HEK293 (cell line): ENCODE measurements around the gene ARL3.
A peak's percentile ranks its signal among the peaks of the same experiment; 100 is the strongest.

ENCODE experiments used
- CTCF ChIA-PET: fragments of 350-600 bp; formaldehyde crosslinking; extraction: SDS; loops from one replicate; lab custom pipeline; 2021; ENCODE audit warnings: antibody characterized with exemption; lab: Yijun Ruan, JAX
- POLR2A ChIA-PET: fragments of 300-600 bp; formaldehyde crosslinking; extraction: SDS; loops from one replicate; lab custom pipeline; 2020; ENCODE audit warnings: antibody characterized with exemption, inconsistent platforms; lab: Yijun Ruan, JAX
- H3K27ac ChIP-seq: fragments of 200-500 bp; sonication (Bioruptor generic); 2 replicates; pipeline ENCODE4 v1.5.1; 2014; ENCODE audit warnings: low read depth, low read length, control low read depth, inconsistent platforms; ENCODE audit errors: extremely low read depth
- H3K36me3 ChIP-seq, 2 experiments: fragments of 200-500 bp in 1 of 2; sonication (Bioruptor generic) in 1 of 2; 1 replicate in 1 of 2; 2 replicates in 1 of 2; pipeline ENCODE4 v1.5.1; 2014 to 2017; ENCODE audit warnings: inconsistent platforms in 2 of 2, low read length in 2 of 2; ENCODE audit not compliant: control insufficient read depth in 2 of 2, insufficient read depth in 1 of 2
- H3K4me1 ChIP-seq: fragments of 200-500 bp; sonication (Bioruptor generic); 2 replicates; pipeline ENCODE4 v1.5.1; 2014; ENCODE audit warnings: mild to moderate bottlenecking, low read length, inconsistent platforms; ENCODE audit not compliant: control insufficient read depth, insufficient read depth
- H3K4me3 ChIP-seq: 2 replicates; pipeline ENCODE4 v1.5.1; 2011; ENCODE audit warnings: low read depth, mild to moderate bottlenecking, control low read depth, low read length, moderate library complexity
- H3K9me3 ChIP-seq: fragments of 200-500 bp; sonication (Bioruptor generic); 2 replicates; pipeline ENCODE4 v1.5.1; 2014; ENCODE audit warnings: low read depth, low read length, inconsistent platforms; ENCODE audit not compliant: control insufficient read depth, insufficient read depth
- BCL11A ChIP-seq: fragments of 450-650 bp; formaldehyde crosslinking; IDR thresholded peaks from 2 replicates; pipeline ENCODE4 v1.5.1; 2016; ENCODE audit warnings: low read depth, missing biosample characterization, missing genetic modification characterization
- FEZF1 ChIP-seq: fragments of 450-650 bp; formaldehyde crosslinking; IDR thresholded peaks from 2 replicates; pipeline ENCODE4 v1.5.1; 2016; ENCODE audit warnings: missing biosample characterization, missing genetic modification characterization
- KLF10 ChIP-seq: fragments of 450-650 bp; IDR thresholded peaks from 2 replicates; pipeline ENCODE4 v1.5.1; 2018; ENCODE audit warnings: missing biosample characterization, mild to moderate bottlenecking, missing genetic modification characterization
- KLF7 ChIP-seq: fragments of 450-650 bp; formaldehyde crosslinking; IDR thresholded peaks from 2 replicates; pipeline ENCODE4 v1.5.1; 2016; ENCODE audit warnings: missing biosample characterization, missing genetic modification characterization, borderline replicate concordance
- PATZ1 ChIP-seq: fragments of 450-650 bp; formaldehyde crosslinking; IDR thresholded peaks from 2 replicates; pipeline ENCODE4 v1.5.1; 2016; ENCODE audit warnings: missing biosample characterization, missing genetic modification characterization
- PRDM1 ChIP-seq: fragments of 450-650 bp; formaldehyde crosslinking; IDR thresholded peaks from 2 replicates; pipeline ENCODE4; 2016; ENCODE audit warnings: missing biosample characterization, missing genetic modification characterization
- REPIN1 ChIP-seq: fragments of 450-650 bp; formaldehyde crosslinking; IDR thresholded peaks from 2 replicates; pipeline ENCODE4 v1.5.1; 2017; ENCODE audit warnings: missing biosample characterization, missing genetic modification characterization, low read depth
- REST ChIP-seq: fragments of 450-650 bp; formaldehyde crosslinking; IDR thresholded peaks from 2 replicates; pipeline ENCODE4 v1.5.1; 2016; ENCODE audit warnings: missing biosample characterization, missing genetic modification characterization
- SP2 ChIP-seq: fragments of 450-650 bp; formaldehyde crosslinking; IDR thresholded peaks from 2 replicates; pipeline ENCODE4 v1.5.1; 2016; ENCODE audit warnings: missing biosample characterization, missing genetic modification characterization
- ZBTB21 ChIP-seq: fragments of 450-650 bp; formaldehyde crosslinking; IDR thresholded peaks from 2 replicates; pipeline ENCODE4 v1.5.1; 2017; ENCODE audit warnings: missing biosample characterization, missing genetic modification characterization
- ZBTB7A ChIP-seq: fragments of 450-650 bp; formaldehyde crosslinking; IDR thresholded peaks from 2 replicates; pipeline ENCODE4 v1.5.1; 2016; ENCODE audit warnings: low read depth, missing biosample characterization, missing genetic modification characterization
- ZFP41 ChIP-seq: fragments of 450-650 bp; formaldehyde crosslinking; IDR thresholded peaks from 2 replicates; pipeline ENCODE4 v1.5.1; 2016; ENCODE audit warnings: missing biosample characterization, missing genetic modification characterization, borderline replicate concordance
- ZNF202 ChIP-seq: fragments of 450-650 bp; formaldehyde crosslinking; IDR thresholded peaks from 2 replicates; pipeline ENCODE4 v1.5.1; 2016; ENCODE audit warnings: missing biosample characterization, missing genetic modification characterization, borderline replicate concordance
- ZNF248 ChIP-seq: fragments of 450-650 bp; formaldehyde crosslinking; IDR thresholded peaks from 2 replicates; pipeline ENCODE4 v1.5.1; 2017; ENCODE audit warnings: missing biosample characterization, missing genetic modification characterization
- ZNF280D ChIP-seq: fragments of 450-650 bp; formaldehyde crosslinking; IDR thresholded peaks from 2 replicates; pipeline ENCODE4 v1.5.1; 2016; ENCODE audit warnings: missing biosample characterization, missing genetic modification characterization
- ZNF302 ChIP-seq: fragments of 450-650 bp; formaldehyde crosslinking; IDR thresholded peaks from 2 replicates; pipeline ENCODE4 v1.5.1; 2016; ENCODE audit warnings: missing biosample characterization, missing genetic modification characterization, low read depth
- ZNF350 ChIP-seq: fragments of 450-650 bp; formaldehyde crosslinking; IDR thresholded peaks from 2 replicates; pipeline ENCODE4 v1.5.0; 2017; ENCODE audit warnings: missing biosample characterization, mild to moderate bottlenecking, missing genetic modification characterization
- ZNF37A ChIP-seq: fragments of 450-650 bp; IDR thresholded peaks from 2 replicates; pipeline ENCODE4 v1.5.1; 2018; ENCODE audit warnings: missing biosample characterization, missing genetic modification characterization
- ZNF513 ChIP-seq: fragments of 450-650 bp; IDR thresholded peaks from 2 replicates; pipeline ENCODE4 v1.5.1; 2018; ENCODE audit warnings: missing biosample characterization, missing genetic modification characterization
- ZNF558 ChIP-seq: fragments of 450-650 bp; formaldehyde crosslinking; IDR thresholded peaks from 2 replicates; pipeline ENCODE4 v1.5.1; 2016; ENCODE audit warnings: missing biosample characterization, missing genetic modification characterization
- ZNF600 ChIP-seq: fragments of 450-650 bp; formaldehyde crosslinking; IDR thresholded peaks from 2 replicates; pipeline ENCODE4 v1.5.1; 2016; ENCODE audit warnings: missing biosample characterization, missing genetic modification characterization
- ZNF629 ChIP-seq: fragments of 450-650 bp; formaldehyde crosslinking; IDR thresholded peaks from 2 replicates; pipeline ENCODE4 v1.5.1; 2017; ENCODE audit warnings: missing biosample characterization, missing genetic modification characterization
- ZNF76 ChIP-seq: fragments of 450-650 bp; formaldehyde crosslinking; IDR thresholded peaks from 2 replicates; pipeline ENCODE4; 2016; ENCODE audit warnings: low read depth, missing biosample characterization, missing genetic modification characterization, borderline replicate concordance
- ZSCAN16 ChIP-seq: fragments of 450-650 bp; formaldehyde crosslinking; IDR thresholded peaks from 2 replicates; pipeline ENCODE4 v1.5.1; 2016; ENCODE audit warnings: missing biosample characterization, missing genetic modification characterization

The ARL3 gene

GRCh38 chr10:102679596-102679995, 34.6 kb downstream of the ARL3 start:
- H3K4me3 ChIP-seq: no peak overlapping the region
- H3K4me1 ChIP-seq: peaks cover 11% of the 10 kb centered on the region
- peaks cover 0 to 23% of the 10 kb centered on the region in 2 experiments; a peak in 2 of 3 replicates for H3K36me3 ChIP-seq
- POLR2A ChIA-PET: interaction anchor here (0.8 to 2.5 kb wide), 3 partner anchors 15 to 34 kb away, joined by 3 to 10 read pairs (median 4); partner anchors contain the start of genes ARL3 and SFXN2
- no peaks in the 10 kb centered on the region for H3K9me3 ChIP-seq
- TF ChIP-seq REPIN1 (tag by site-specific recombination) (no peak), ZNF76 (tag by site-specific recombination) (no peak), PRDM1 (no peak), ZFP41 (tag by site-specific recombination) (no peak), PATZ1 (tag by site-specific recombination) (no peak), ZNF600 (tag by site-specific recombination) (0 out of 2 replicates have a peak, but pooled peaks have one; percentile 35), ZNF37A (tag by site-specific recombination) (no peak), KLF7 (no peak)
- TF ChIP-seq, all 188 proteins: peak for 1
- CTCF ChIA-PET: interaction anchor here (0.7 to 7.2 kb wide), 12 partner anchors 11 to 565 kb away, joined by 3 to 57 read pairs (median 4); partner anchors contain the start of genes ARL3 and SFXN2
- no peak overlapping the region; the same call in 1 of the 2 replicates for H3K27ac ChIP-seq

GRCh38 chr10:102678842-102679289, 35.3 kb downstream of the ARL3 start:
- CTCF ChIA-PET: interaction anchor here (0.6 to 7.2 kb wide), 24 partner anchors 10 to 566 kb away, joined by 3 to 57 read pairs (median 4); partner anchors contain the start of genes ARL3 and SFXN2
- H3K36me3 ChIP-seq: peaks cover 0 to 21% of the 10 kb centered on the region in 2 experiments; a peak in 1 of 3 replicates
- peaks cover 15% of the 10 kb centered on the region for H3K4me1 ChIP-seq
- POLR2A ChIA-PET: interaction anchor here (0.7 to 2.5 kb wide), 4 partner anchors 15 to 64 kb away, joined by 3 to 10 read pairs (median 4); partner anchors contain the start of genes ARL3 and SFXN2
- H3K4me3 ChIP-seq: no peak overlapping the region
- H3K9me3 ChIP-seq: no peaks in the 10 kb centered on the region
- H3K27ac ChIP-seq: peak overlapping the region; percentile 2; the same call in 1 of the 2 replicates
- TF ChIP-seq ZNF513 (tag by site-specific recombination): no peak
- no peak for TF ChIP-seq ZNF248 (tag by site-specific recombination)
- TF ChIP-seq ZNF350 (tag by site-specific recombination): no peak
- no peak for TF ChIP-seq ZBTB21 (tag by site-specific recombination)
- no peak for TF ChIP-seq BCL11A (tag by site-specific recombination)
- TF ChIP-seq ZBTB7A (tag by site-specific recombination): no peak
- no peak for TF ChIP-seq ZSCAN16 (tag by site-specific recombination)
- no peak for TF ChIP-seq ZNF202 (tag by site-specific recombination)
- TF ChIP-seq SP2 (tag by site-specific recombination): peak; percentile 36; the same call in 1 of the 2 replicates
- no peak for TF ChIP-seq FEZF1 (tag by site-specific recombination)
- no peak for TF ChIP-seq ZNF280D
- no peak for TF ChIP-seq ZNF629 (tag by site-specific recombination)
- TF ChIP-seq ZNF302: no peak
- TF ChIP-seq REST (tag by site-specific recombination): no peak
- TF ChIP-seq ZNF558 (tag by site-specific recombination): no peak
- TF ChIP-seq KLF10 (tag by site-specific recombination): no peak
